ENCODE data around the gene SLC50A1.

SLC50A1 gene

DNA sequence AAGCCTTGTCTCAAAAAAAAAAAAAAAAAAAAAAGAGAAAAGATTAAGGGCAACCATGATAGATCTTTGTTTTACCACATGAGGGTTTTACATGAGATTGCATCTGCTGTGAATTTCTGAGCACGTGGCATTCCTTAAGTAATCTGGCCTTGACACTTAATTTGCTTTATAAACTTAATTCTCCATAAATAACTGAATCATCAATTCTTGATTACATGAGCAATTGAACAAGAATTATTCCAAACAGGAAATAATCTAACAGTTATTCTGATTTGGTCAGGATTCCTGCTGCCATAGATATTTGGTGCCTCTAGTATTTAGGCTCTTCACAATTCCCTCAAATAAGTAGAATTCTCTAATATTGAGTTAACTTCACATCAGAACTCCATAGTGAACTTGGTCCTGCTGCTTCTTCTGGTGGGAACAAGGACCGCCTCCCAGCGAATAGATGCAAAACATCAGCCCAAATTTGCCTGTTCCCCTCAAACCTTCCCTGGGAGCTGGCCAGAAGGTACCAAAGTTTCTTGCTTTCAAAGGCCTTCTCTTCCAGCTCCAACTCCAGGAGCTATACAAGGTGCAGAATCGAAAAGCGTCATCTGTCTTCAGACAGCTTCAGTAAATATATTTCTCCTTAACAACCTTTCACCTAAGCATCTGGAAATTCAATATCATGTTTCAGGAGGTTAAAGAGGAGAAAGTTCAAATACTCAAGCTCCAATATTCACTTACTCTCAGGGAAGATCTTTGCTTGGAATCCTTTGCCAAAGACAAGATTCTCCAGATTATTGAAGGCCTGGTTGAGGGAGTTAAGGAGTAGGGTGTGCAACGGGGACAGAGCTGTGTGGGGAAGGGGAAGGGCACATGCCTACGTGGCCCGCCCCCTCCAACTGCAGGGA is 36.4 kb downstream of the SLC50A1 start:
- DNase-seq = no peak

DNA sequence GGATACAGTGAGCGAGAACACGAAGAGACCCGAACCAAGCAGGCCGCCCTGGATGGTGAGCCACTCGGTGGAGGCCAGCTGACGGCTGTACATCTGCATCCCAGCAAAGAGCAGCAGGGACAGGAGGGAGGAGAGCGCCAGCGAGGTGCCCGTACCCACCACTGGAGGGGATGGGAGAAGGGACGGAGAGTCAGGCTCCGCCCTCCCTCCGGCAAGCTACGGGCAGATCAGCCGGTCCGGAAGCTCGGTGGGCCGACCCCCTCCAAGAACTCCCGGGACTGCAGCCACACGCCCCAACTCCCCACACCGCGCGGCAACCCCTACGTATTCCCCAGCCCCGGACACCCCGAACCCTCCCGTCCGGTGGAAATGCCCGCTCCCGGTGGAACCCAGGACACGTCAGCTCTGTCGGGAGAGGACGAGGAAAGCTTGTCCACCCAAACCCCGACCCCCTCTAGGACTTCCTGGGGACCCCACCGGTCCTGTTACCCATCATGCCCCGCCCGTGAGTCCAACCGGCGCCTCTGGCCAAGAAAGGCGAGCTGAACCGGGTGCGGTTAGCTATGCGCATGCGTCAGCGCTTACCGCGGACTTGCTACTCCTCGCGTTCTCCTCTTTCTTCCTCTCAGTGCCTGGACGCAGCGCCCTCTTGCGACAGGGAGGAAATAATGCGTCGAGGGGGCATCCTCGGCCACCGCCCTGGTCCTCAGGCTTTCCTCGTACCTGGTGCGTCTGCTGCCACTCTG is 37.3 kb downstream of the SLC50A1 start, which contains the start of gene KRTCAP2:
KRTCAP2 (minus strand) TSS at position 573 of the 746 bp plus-strand sequence; CDS start at position 493, 80 bp downstream.
- DNase-seq = peak; percentile 92

DNA sequence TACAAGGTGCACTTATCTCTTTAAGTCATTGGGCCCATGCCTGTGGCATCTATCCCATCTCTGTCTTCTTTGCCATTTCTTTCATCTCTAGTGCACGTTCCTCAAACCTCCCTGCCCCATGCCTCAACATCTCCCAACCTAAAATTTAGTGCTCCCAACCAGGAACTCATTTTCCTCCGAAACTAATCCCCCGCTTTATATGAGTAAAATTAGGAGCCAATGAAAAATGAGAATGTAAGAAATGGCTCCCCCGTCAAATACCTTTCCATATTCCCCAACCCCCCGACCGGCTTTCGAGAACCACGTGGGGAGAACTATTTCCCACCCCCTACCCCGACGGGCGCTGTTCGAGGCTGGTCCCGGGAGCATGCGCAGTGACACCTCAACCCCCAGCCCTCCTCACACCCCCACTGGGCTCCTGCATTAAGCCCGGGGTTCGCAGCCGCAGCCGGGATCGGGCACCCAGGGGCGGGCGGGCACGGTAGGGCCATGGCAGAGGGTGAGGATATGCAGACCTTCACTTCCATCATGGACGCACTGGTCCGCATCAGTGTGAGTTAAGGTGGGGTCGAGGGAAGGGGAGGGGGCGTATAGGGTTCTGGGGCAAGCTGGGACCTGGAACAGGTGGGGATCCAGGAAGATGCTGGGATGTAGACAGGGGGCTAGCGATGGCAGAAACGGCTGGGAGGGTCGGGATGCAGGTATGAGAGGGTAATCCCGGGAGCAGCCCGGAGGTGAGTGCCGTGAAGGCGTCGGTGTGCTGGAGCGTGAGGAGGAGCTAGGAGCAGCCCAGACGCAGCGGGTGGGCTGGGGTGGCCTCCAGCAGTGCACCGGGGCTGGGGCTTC is 38.0 kb downstream of the SLC50A1 start, which contains the start of gene TRIM46:
TRIM46 (plus strand) TSS at position 372 of the 846 bp plus-strand sequence; CDS start at position 490, 118 bp downstream.
- peak; percentile 46 for DNase-seq

DNA sequence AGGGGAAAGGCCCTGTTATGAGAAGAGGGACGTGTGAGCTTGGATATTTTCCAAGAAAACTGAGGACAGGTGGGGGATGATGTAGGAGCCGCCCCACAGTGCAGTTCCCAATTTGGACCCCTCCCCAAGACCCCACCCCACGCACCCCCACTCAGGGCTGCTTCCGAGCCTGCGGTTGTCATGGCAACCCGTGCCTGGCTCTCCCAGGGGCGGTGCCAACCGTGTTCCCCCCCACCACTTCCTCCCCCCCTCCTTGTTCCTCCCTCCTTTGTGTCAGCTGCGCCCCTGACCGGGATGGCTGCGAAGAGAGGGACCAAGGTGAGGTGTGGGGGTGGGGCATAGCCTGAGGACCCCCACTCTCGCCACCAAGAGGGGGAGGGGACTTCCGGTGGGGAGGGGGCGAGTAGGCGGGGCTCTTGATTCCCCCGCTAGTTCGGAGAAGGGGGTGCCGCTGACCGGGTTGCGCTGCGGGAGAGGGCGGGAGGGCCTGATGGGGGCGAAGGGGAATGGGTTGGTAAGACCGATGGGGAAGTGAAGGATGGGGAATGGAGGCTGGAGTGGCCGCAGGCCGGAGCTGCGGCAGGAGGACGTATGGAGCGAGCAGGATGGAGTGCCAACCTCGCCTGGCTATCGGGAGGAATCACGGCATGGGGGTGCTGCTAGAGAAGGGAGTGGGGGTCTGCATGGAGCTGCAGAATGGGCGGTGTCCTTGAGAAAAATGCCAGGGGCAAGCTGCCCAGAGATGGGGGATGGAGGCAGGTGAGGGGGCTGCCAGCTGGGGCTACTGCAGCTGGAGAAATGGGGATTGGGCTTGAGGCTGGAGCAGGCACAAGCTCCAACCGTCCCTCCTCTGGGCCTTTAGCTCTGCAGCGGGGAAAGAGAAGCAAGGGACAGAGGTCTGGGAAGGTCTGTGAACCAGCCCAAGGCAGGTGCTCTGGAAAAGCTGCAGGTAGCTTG is 39.0 kb downstream of the SLC50A1 start:
- peak; percentile 50 for DNase-seq

DNA sequence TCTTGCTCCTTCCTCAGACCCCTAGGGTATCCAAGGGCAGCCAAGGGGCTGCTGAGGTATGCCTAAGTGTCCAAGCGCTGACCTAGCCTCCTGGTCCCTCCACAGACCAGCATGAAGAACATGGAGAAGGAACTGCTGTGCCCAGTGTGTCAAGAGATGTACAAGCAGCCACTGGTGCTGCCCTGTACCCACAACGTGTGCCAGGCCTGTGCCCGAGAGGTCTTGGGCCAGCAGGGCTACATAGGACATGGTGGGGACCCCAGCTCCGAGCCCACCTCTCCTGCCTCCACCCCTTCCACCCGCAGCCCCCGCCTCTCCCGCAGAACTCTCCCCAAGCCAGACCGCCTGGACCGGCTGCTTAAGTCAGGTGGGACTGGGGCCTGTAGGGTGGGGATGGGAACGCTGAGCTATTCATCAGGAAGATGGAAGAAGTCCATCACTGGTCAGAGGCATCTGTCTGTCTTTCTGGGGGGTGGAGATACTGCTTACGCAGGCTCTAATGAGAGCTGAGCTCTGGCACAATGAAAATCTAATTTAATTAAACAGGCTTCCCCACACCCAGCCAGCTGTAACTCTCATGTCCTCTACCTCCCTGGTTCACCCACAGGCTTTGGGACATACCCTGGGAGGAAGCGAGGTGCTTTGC is 39.8 kb downstream of the SLC50A1 start:
- no peak for DNase-seq

DNA sequence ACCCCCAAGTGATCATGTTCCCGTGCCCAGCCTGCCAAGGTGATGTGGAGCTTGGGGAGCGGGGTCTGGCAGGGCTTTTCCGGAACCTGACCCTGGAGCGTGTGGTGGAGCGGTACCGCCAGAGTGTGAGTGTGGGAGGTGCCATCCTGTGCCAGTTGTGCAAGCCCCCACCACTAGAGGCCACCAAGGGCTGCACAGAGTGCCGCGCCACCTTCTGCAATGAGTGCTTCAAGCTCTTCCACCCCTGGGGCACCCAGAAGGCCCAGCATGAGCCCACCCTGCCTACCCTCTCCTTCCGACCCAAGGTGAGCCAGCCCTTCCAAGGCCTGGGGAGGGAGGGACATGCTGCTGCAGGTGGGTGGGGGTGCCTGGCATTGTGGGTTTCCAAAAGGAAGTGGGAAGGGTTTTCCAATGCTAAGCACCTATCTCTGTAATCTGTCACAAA is 40.3 kb downstream of the SLC50A1 start:
- no peak for DNase-seq

DNA sequence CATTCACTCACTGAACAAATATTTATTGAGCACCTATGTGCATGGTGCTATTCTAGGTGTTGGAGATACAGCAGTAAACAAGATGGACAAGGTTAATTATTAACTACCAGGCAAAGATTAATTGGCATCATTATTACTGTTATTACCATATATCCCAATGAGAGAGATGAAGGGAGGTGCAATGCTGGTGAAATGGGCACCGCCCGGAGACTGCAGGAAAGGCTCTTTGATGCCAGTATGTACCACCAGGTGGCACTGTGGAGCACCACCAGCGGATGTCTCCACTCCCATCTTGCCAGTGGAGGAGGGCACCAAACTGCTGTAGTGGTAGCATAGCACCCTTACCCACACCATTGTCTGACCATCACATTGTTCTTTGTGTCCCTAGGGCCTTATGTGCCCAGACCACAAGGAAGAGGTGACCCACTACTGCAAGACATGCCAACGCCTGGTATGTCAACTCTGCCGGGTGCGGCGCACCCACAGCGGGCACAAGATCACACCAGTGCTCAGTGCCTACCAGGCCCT is 41.0 kb downstream of the SLC50A1 start:
- DNase-seq = peak; percentile 72

DNA sequence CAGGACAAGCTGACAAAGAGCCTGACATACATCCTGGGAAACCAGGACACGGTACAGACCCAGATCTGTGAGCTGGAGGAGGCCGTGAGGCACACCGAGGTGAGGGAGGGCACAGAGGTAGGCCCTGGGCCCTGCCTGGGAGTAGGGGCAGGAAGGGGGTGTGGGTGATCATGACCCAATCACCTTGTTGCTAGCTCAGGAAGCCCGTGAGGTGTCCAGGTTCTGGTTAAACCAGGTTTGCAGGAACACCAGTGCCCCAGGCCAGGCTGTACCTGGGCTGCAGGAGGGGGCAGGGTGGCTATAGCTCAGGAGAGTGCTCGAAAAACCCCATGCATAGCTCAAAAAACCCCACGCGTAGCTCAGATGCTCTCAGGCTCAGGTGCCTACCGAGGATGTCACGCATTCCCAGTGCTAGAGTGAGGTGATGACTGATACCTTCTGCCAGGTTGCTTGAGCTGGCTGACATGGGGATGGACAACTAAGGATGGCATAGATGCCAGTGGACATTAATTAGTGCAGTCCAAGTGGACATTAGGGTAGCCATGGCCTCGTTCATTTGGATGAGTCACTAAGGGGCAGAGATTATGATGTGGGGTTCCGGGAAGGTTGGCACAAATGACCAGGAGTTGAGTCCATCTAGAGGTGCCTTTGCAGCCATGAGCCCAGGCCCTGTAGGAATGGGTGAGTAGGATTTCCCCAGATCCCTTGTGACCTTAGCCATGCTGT is 41.7 kb downstream of the SLC50A1 start:
- no peak for DNase-seq

DNA sequence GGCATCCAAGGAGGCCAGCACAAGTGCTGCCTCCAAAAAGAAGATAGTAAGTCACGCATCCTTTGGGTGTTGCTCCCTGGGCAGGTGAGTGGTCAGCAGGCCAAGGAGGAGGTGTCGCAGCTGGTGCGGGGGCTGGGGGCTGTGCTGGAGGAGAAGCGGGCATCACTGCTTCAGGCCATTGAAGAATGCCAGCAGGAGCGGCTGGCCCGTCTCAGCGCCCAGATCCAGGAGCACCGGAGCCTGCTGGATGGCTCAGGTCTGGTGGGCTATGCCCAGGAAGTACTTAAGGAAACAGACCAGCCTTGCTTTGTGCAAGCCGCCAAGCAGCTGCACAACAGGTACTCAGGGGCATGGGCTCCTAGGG is 42.2 kb downstream of the SLC50A1 start:
- no peak for DNase-seq

DNA sequence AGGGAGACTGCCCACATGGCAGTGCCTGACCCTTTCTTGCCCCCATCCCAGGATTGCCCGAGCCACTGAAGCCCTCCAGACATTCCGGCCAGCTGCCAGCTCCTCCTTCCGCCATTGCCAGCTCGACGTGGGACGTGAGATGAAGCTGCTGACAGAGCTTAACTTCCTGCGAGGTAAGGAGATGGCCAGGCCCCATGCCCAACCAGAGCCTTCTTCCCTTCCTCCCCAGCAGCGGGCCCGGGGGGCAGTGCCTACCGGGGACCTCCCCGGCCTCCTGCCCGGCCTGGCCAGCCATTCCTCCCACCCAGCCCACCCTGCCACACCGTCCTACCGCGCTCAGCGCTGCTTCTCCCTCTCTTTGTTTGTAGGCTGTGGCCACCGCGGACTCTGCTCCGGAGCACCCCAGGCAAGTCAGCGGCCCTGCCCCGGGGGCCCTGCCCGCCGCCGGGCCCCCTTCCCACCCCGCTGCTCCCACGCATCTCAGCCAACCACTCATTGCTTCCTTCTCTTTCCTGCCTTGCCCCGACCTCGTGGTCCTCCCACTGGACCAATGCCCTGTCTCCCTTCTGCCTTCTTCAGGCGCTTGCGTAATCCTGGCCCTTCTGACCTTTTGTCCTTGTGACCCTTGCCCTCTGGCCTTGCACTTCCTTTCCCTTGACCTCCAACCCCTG is 42.9 kb downstream of the SLC50A1 start:
- no peak for DNase-seq

DNA sequence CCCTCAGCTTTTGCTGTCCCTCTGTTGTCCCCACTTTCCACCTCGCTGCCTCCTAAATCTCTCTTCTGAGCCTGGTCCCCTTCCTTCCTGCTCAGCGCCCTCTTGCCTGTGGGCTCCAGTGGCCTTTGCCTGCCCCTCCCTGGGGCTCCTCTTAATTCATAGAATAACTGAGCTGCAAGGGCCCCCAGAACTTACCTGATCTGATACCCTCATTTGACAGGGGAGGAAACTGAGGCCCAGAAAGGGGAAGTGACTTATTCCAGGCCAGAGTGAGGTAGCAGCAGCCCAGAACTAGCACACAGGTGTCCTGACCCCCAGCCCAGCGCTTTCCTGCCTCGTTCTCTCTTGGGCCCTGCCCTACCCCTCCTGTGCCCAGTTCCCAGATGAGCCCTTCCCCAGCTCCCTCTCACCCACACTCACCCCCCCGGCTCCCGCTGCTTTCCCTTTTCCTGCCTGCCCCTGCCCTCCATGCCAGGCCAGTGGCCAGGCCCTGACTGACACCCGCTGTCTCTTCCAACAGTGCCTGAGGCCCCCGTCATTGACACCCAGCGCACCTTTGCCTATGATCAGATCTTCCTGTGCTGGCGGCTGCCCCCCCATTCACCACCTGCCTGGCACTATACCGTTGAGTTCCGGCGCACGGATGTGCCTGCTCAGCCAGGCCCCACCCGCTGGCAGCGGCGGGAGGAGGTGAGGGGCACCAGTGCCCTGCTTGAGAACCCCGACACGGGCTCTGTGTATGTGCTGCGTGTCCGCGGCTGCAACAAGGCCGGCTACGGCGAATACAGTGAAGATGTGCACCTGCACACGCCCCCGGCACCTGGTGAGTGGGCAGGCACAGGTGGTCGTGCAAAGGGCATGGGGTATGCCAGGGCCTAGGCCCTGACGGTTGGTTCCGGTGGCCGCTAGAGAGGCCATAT is 43.7 kb downstream of the SLC50A1 start:
- DNase-seq = no peak

DNA sequence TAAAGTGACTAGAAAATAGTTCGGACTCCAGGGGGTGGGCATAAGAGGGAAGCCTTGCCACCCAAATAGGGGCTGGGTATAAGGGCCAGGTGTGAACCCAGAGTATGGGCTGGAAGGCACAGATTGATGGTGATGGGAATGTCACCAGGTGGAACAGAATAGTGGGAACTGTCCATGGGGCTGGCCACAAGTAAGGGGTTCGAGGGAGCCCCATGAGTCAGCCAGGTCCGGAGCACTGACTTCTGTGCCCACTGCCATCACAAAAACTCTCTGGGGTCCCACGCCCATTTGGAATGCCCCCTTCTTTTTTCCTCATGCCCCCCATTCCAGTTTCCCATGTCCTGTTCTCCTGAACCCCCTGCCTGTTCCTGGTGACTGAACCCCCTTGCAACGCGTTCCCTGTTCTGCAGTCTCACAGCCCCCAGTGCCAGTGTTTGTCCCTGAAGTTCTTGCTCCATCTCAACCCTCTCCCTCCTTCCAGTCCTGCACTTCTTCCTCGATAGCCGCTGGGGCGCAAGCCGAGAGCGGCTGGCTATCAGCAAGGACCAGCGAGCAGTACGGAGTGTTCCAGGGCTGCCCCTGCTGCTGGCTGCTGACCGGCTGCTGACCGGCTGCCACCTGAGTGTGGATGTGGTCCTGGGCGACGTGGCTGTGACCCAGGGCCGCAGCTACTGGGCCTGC is 45.9 kb downstream of the SLC50A1 start:
- no peak for DNase-seq

DNA sequence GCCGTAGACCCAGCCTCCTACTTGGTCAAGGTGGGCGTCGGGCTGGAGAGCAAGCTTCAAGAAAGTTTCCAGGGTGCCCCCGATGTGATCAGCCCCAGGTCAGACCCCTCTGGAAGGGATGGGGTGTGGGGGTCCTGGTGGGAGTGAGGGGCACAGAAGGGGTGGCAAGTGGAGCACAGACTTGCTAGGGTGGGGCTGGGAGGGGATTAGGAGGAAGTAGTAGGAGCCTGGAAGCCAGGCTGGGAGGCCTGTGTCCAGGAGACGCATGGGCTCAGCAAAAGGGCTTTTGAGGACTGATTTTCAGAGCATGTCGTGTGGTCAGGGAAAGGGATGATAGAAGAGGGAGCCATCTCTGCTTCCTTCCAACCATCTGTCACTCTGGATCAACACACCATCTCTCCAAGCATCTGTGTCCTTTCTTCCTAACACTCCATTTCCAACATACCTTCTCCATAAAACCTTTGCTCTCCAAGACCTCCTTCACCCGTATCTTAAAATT is 46.4 kb downstream of the SLC50A1 start:
- no peak for DNase-seq

DNA sequence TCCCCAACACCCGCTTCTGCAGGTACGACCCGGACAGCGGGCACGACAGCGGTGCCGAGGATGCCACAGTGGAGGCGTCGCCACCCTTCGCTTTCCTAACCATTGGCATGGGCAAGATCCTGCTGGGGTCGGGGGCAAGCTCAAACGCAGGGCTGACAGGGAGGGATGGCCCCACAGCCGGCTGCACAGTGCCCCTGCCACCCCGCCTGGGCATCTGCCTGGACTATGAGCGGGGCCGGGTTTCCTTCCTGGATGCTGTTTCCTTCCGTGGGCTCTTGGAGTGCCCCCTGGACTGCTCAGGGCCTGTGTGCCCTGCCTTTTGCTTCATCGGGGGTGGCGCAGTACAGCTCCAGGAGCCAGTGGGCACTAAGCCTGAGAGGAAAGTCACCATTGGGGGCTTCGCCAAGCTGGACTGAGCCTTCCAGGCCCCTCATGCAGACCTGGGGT is 48.1 kb downstream of the SLC50A1 start:
- DNase-seq = no peak

DNA sequence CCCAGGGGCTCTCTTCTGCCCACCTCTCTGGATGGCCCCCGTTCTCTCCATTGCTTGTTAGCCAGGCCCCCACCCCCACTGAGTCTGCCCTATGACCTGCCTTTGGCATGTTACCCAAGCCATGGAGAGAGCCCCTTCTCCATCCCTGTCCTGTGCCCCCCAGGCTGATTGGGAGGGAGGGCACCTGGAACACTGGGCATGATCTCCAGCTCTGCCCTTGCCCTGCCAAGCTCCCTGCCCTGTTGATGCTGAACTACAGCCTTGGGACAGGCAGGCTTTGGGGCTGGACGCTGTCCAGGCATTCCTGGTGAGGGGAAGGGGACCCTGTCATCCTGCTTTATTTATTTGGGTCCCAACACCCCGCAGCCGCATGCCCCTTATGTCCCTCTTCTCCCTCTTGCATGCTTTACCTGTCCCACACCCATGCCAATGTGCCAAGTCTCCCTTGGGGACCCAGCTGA is 48.7 kb downstream of the SLC50A1 start:
- DNase-seq = no peak

DNA sequence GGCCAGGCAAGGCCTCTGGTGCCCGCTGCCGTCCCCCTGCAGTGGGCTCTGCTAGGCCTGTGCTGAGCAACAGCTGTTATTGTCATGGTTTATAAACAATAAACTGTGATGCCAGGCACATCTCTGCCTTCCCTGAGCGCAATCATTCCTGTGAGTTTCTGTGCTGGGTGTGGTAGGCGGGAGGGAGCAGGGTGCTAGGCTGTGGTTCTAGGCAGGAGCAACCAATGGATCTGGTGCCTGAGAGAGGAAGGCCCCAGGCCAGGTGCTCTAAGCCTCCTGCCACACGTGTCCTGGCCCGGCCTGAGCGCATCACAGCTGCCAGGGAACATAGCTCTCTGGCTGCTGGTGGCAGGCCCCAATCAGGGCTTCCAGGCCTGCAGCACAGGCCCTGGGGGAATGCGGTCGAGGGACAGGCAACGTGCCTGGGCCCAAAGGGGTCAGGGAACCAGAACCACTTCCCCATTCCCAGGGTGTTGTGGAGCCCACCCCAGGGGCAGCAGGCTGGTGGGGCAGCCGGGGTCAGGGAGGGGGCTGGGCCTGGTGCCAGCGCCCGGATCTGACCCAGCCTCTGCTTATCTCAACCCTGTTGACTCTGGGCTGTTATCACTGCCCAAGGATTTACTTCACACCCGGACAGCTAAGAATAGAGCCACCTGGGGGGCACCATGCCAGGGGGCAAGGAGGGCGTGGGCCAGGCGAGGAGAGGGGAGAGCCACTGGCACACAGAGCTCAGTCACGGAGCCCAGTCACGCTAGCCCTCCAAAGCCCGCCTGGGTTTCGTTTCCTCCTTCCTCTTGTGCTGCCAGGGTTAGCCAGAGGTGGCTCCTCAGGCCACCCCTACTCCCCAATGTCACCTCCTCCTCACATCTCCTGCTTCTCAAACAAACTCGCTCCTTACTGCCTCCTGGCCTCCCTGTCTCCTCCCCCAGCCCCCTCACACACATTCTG is 49.5 kb downstream of the SLC50A1 start:
- no peak for DNase-seq

Data from central memory CD4-positive, alpha-beta T cell (primary cell).